HG03575 (cell line): ENCODE results near the gene NECTIN2.
"Not testable (repeated sequence)": the region's sequence is repeated elsewhere in the genome, so short reads cannot be mapped to it uniquely, and the experiment has no call there.

Source experiments
- ATAC-seq: cut with Tn5 transposase; IDR thresholded peaks from one replicate; pipeline ENCODE4 v1.9.1; 2021; ENCODE audit not compliant: unreplicated experiment, insufficient number of reproducible peaks, low FRiP score; ENCODE audit errors: extremely low read depth

Gene NECTIN2

GRCh38 chr19:44926245-44927077 lies 80.4 kb downstream of the NECTIN2 start:
- not testable (repeated sequence) for ATAC-seq

GRCh38 chr19:44927746-44928145 lies 81.6 kb downstream of the NECTIN2 start:
- no peak for ATAC-seq

- no peak for ATAC-seq
These were observed 84.0 kb downstream of the NECTIN2 start for GRCh38 chr19:44930088-44930487.

- ATAC-seq: no peak
These were observed 85.4 kb downstream of the NECTIN2 start for GRCh38 chr19:44931541-44931940.
